GM18519 (cell line): Measurements from ENCODE around the gene CD5L.

Experiments
- ATAC-seq: cut with Tn5 transposase; IDR thresholded peaks from one replicate; pipeline ENCODE4 v1.9.1; 2021; ENCODE audit warnings: mild to moderate bottlenecking, moderate library complexity; ENCODE audit not compliant: unreplicated experiment, low FRiP score

The CD5L gene

GRCh38 chr1:157819896-157820295, 21.7 kb downstream of the CD5L start, which contains the start of gene FCRL1:
Gene FCRL1 (minus strand): TSS chr1:157820120. CDS start chr1:157820037, 83 bp downstream.
- ATAC-seq, result no peak

GRCh38 chr1:157819215-157819614, 22.4 kb downstream of the CD5L start:
- ATAC-seq, result no peak

DNA sequence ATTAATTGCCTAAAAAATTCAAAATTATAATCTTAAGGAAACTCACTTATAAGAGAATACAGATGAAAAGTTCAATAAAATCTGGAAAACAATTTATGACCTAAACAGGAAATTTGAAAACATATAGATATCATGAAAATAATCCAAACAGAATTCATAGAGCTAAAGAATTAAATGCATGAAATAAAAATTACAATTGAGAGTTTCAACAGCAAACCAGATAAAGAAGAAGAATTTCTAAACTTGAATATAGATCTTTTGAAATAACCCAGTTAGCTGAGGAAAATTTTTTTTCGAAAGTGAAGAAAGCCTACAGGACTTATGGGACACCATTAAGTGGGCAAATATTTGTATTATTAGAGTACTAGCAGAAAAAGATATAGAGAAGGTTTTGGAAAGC, 28.3 kb downstream of the CD5L start:
- no peak for ATAC-seq

- peak; percentile 82 for ATAC-seq
Observed at GRCh38 chr1:157806431-157807149, 35.0 kb downstream of the CD5L start.

- no peak for ATAC-seq
Observed at GRCh38 chr1:157803851-157804250, 37.8 kb downstream of the CD5L start.

GRCh38 chr1:157799996-157800395, 41.6 kb downstream of the CD5L start:
- ATAC-seq, result no peak

- ATAC-seq, result no peak
Observed at GRCh38 chr1:157798211-157798610, 43.4 kb downstream of the CD5L start.

DNA sequence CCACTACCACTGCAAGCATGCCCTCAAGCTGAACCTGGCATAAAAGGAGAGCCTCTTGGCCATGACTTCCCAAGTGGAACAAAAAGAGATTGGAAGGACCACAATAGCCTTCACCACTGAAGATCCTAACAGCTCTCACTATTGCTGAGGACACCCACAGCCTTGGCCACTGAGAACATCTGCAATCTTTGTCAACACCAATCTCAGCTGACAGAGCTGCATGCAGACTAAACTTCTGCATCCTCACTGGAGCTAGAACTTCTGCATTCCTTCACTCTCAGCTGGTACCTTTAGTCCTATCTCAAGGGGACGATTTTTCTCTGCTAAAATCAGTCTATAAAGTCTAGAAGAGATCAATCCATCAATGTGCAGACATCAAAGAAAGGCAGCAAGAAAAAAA, 56.4 kb downstream of the CD5L start:
- ATAC-seq, result no peak

- no peak for ATAC-seq
Observed at GRCh38 chr1:157784801-157785200, 56.8 kb downstream of the CD5L start.

DNA sequence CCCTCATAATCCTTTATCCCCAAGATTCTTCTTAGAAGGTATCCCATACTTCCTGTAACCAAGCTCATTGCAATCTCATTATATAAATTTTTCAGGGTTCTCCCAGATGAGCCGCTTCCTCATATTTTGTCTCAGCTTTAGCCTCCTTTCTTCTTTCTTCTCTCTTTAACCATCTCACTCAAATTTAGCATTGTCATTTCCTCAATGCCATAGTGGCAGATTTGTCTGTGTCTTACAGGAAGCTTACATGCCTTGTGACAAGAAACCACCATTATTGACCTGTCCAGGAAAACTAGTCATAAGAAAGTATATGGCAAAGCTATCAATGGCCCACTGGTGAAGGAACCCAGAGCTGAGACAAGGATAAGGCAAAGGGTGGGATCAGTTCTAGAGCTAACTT, 58.7 kb downstream of the CD5L start:
- ATAC-seq, result no peak

- no peak for ATAC-seq
Observed at GRCh38 chr1:157781048-157781447, 60.6 kb downstream of the CD5L start.
